Left lung (tissue), 10 donors: Measurements from ENCODE around the gene MYOM1. TPM values are rescaled to one million over a fixed set of nuclear protein-coding genes. Genes with fewer than 3 reads are reported as not detected.
A peak's percentile ranks its signal among the peaks of the same experiment; 100 is the strongest.

Experiments used
- ATAC-seq: fragments of 200-7000 bp; cut with Tn5 transposase; one replicate; pipeline ENCODE4 v1.9.1; 2020; ENCODE audit warnings: moderate library complexity
- DNase-seq, 4 donors: peaks; one replicate each; pipeline ENCODE4 v3.0.0-alpha.2; 2013 to 2020
- H3K27ac ChIP-seq, 2 donors: fragments of 200-600 bp; sonication (generic) in 1 of 2; one replicate each; pipeline versions ENCODE4 v1.5.0 to v1.8.0; 2020 to 2021
- H3K27me3 ChIP-seq, 2 donors: fragments of 200-600 bp; sonication (generic) in 1 of 2; one replicate each; pipeline versions ENCODE4 v1.5.0 to v1.8.0; 2020 to 2021
- H3K36me3 ChIP-seq, 2 donors: fragments of 200-600 bp; sonication (generic) in 1 of 2; one replicate each; pipeline versions ENCODE4 v1.5.0 to v1.8.0; 2020 to 2021
- H3K4me1 ChIP-seq, 2 donors: fragments of 200-600 bp; one replicate each; pipeline ENCODE4 v1.8.0; 2021
- H3K4me3 ChIP-seq, 2 donors: fragments of 200-600 bp; sonication (generic) in 1 of 2; one replicate each; pipeline versions ENCODE4 v1.5.0 to v1.8.0; 2020 to 2021; ENCODE audit warnings: mild to moderate bottlenecking in 1 of 2
- H3K9me3 ChIP-seq, 2 donors: fragments of 200-600 bp; sonication (generic) in 1 of 2; one replicate each; pipeline versions ENCODE4 v1.5.0 to v1.8.0; 2020 to 2021
- intact Hi-C, 2 donors: fragments of 100-400 bp; cut with DNase I; formaldehyde crosslinking; loops; one replicate each; pipeline versions ENCODE4 v1.11.2 to v1.14.2; 2022
- polyA plus RNA-seq, 6 donors: library from polyadenylated mRNA; unstranded; fragments of 120-200 nt; gene quantifications; one replicate each; pipeline ENCODE4 v1.2.1, GENCODE V29; 2013; ENCODE audit not compliant: insufficient read length in 6 of 6
- total RNA-seq, 2 donors: library from RNA; stranded (reverse); fragmentation: NEBNext Ultra II Directional; extraction: Animal tissue kit (Norgen Biotek cat#: 25700); gene quantifications; one replicate each; pipeline ENCODE4 v1.2.1, GENCODE V29; 2021
- TF ChIP-seq, protein P1 (sequence below), 2 donors: fragments of 200-600 bp; sonication (generic) in 1 of 2; IDR thresholded peaks; one replicate each; pipeline versions ENCODE4 v1.5.0 to v1.8.0; 2021; ENCODE audit warnings: antibody characterized with exemption in 2 of 2
- donor health status: DM: no; HTN: yes; CAD: no.
- donor health status: DM: no; HTN: no; CAD: no.

Gene MYOM1
- total and polyA plus RNA-seq, 8 donors = 1.5 to 4.5 (median 2.4) TPM

DNA sequence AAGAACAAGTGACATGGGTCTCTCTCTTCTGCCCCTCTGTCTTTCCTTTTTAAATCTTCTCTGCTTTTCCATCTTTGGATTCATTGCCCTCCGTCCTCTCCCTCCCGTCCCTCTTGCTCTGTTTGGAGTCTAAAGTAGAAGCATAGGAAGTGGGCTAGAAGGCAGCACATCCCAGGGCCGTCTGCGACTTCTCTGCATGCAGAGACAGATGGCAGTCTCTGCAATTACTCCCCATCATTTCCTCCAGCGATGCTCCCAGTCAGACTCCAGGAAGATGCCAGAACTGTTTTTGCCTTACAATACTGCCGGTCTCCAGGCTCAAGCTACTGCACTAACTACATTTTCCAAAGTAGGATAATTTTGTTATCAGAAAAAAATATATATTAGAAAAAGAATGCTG, 171.6 kb downstream of the MYOM1 start:
- Histone ChIP-seq H3K9me3 (no peaks in the 10 kb centered on the region), H3K27me3 (no peaks in the 10 kb centered on the region), H3K4me3 (no peak overlapping the region), H3K27ac (no peak overlapping the region), H3K4me1 (peaks cover 0 to 30% of the 10 kb centered on the region in 2 donors), H3K36me3 (no peaks in the 10 kb centered on the region)
- TF ChIP-seq, protein P1, sequence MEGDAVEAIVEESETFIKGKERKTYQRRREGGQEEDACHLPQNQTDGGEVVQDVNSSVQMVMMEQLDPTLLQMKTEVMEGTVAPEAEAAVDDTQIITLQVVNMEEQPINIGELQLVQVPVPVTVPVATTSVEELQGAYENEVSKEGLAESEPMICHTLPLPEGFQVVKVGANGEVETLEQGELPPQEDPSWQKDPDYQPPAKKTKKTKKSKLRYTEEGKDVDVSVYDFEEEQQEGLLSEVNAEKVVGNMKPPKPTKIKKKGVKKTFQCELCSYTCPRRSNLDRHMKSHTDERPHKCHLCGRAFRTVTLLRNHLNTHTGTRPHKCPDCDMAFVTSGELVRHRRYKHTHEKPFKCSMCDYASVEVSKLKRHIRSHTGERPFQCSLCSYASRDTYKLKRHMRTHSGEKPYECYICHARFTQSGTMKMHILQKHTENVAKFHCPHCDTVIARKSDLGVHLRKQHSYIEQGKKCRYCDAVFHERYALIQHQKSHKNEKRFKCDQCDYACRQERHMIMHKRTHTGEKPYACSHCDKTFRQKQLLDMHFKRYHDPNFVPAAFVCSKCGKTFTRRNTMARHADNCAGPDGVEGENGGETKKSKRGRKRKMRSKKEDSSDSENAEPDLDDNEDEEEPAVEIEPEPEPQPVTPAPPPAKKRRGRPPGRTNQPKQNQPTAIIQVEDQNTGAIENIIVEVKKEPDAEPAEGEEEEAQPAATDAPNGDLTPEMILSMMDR (IDR thresholded peaks at IDR 0.05) = no peak
- no peak for ATAC-seq
- no peak for DNase-seq
- intact Hi-C loops = no loop called here

DNA sequence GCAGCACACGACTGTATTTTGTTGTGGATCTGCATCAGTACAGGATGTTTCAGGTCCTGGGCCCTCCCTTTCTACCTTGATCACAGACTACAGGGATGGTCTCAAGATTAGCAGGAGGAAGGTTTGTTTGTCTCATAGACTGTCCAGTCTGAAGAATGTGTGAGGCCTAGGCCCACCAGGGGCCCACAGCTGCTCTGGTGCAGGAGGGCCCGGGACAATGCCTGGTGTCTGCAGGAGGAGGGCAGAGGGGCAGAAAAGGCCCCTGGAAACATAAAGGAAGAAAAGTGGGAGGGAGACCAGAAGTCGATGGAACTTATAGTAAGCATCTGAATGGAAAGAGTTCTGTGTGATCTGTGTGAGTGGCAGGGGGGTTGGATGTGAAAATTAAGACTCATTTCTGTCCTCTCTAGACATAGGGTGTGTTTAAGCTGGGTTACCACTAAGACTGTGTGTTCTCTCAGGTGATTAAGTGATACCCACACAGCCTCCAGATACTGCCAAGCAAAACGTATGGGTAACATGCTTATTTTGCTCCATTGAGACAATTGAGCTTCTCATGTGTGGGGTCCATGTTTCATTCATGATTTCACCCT, 173.5 kb downstream of the MYOM1 start:
- intact Hi-C loops = no loop called here
- Histone ChIP-seq H3K36me3 (no peaks in the 10 kb centered on the region), H3K27ac (no peak overlapping the region), H3K4me3 (no peak overlapping the region), H3K27me3 (no peaks in the 10 kb centered on the region), H3K4me1 (peaks cover 0 to 17% of the 10 kb centered on the region in 2 donors), H3K9me3 (no peaks in the 10 kb centered on the region)
- DNase-seq (no peak), ATAC-seq (no peak)
- TF ChIP-seq, protein P1 (IDR thresholded peaks at IDR 0.05) = no peak

DNA sequence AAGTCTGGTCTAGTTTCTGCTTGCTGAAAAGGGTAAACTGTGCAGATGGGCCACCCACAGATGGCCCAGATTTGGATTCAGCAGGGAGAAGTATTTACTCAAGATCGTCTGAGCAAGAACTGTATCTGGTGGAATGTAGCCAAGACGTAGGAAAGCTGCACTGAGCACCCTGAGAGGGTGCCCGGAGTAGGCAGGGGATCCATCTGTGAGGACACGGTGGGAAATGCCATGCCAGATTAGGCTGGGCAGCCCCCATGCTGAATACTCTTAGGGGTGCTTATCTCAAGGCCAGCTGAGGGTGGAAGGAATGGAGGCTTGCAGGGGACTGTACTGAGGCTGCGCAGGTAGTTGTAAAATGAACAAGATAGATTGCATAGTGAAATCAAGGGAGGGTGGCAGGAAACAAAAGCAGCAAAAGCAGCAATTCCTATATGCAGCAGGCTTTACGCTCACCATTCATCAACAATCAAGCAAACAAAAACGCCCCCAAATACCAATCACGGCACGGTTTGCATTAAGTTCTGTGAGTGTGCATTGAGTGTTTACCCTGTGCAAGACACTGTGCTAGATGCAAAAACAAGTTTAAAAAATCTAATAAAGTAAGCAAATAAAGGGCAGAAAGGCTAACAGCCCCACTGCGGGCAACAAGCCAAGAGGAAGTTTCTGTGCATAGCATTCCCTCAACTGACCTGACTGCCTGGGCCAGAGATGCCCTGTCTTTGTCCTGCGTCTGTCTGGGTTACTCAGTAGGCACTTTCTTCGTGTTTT, 174.7 kb downstream of the MYOM1 start:
- TF ChIP-seq, protein P1 (IDR thresholded peaks at IDR 0.05) = no peak
- ATAC-seq (peak; percentile 82), DNase-seq (peak in 2 of 4 donors; percentile 67 to 76)
- Histone ChIP-seq H3K4me3 (no peak overlapping the region), H3K27me3 (no peaks in the 10 kb centered on the region), H3K4me1 (peaks cover 0 to 13% of the 10 kb centered on the region in 2 donors), H3K27ac (peak overlapping the region; percentile 51 to 59), H3K36me3 (no peaks in the 10 kb centered on the region), H3K9me3 (no peaks in the 10 kb centered on the region)
- intact Hi-C loops = no loop called here

DNA sequence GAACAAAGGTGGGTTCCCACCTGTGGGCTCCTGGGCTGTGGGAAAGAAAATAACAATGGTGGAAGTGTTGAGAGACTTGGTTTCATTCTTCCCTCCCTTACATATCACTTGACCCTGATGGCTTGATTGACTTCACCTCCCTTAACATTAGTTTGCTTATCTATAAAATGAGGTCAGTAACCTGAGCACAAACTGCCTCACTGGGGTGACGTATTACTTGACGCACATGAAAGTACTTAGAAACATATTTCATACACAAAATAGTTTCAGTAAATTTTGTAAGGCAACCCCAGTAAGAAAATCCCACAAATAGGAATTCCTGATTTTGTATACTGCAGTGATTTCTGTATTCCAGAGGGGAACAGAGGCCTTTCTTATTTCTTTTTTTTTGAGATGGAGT, 177.4 kb downstream of the MYOM1 start:
- no peak for ATAC-seq
- intact Hi-C loops = no loop called here
- peaks cover 4 to 20% of the 10 kb centered on the region in 2 donors for H3K4me1 ChIP-seq
- H3K4me3 ChIP-seq = no peak overlapping the region
- H3K27ac ChIP-seq = no peak overlapping the region
- H3K36me3 ChIP-seq = no peaks in the 10 kb centered on the region
- H3K27me3 ChIP-seq = no peaks in the 10 kb centered on the region
- DNase-seq = no peak
- TF ChIP-seq, protein P1 (IDR thresholded peaks at IDR 0.05) = no peak
- no peaks in the 10 kb centered on the region for H3K9me3 ChIP-seq

DNA sequence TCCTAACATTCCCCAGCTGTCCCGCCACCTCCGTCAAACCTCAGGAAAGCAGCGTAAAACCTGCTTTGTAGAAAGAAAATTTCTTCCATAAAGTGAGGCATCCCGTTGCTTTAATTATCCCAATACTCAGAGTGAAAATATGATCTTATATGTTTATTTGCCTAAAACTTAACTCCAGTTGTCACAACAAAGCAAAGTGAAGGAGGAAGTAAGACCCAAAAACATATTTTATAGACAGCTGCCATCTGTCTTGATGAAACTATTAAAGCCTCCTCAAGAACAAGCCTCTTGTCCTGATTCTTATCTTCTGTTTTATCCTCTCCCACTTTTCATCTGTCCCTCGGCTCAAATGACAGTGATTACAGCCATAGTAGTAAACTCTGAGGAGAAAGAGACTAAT, 177.9 kb downstream of the MYOM1 start:
- Histone ChIP-seq H3K36me3 (no peaks in the 10 kb centered on the region), H3K4me1 (peaks cover 5 to 25% of the 10 kb centered on the region in 2 donors), H3K27ac (no peak overlapping the region), H3K27me3 (no peaks in the 10 kb centered on the region), H3K9me3 (no peaks in the 10 kb centered on the region), H3K4me3 (no peak overlapping the region)
- ATAC-seq (no peak), DNase-seq (no peak)
- TF ChIP-seq, protein P1 (IDR thresholded peaks at IDR 0.05) = no peak
- intact Hi-C loops = no loop called here
